GM18873 (cell line): ENCODE data around the gene FNDC10.
"Not testable (repeated sequence)": the region's sequence is repeated elsewhere in the genome, so short reads cannot be mapped to it uniquely, and the experiment has no call there.

Experiments used
- ATAC-seq: cut with Tn5 transposase; IDR thresholded peaks from one replicate; pipeline ENCODE4 v1.9.1; 2021; ENCODE audit warnings: mild to moderate bottlenecking, moderate library complexity, moderate number of reproducible peaks; ENCODE audit not compliant: unreplicated experiment, low FRiP score

FNDC10 gene

DNA sequence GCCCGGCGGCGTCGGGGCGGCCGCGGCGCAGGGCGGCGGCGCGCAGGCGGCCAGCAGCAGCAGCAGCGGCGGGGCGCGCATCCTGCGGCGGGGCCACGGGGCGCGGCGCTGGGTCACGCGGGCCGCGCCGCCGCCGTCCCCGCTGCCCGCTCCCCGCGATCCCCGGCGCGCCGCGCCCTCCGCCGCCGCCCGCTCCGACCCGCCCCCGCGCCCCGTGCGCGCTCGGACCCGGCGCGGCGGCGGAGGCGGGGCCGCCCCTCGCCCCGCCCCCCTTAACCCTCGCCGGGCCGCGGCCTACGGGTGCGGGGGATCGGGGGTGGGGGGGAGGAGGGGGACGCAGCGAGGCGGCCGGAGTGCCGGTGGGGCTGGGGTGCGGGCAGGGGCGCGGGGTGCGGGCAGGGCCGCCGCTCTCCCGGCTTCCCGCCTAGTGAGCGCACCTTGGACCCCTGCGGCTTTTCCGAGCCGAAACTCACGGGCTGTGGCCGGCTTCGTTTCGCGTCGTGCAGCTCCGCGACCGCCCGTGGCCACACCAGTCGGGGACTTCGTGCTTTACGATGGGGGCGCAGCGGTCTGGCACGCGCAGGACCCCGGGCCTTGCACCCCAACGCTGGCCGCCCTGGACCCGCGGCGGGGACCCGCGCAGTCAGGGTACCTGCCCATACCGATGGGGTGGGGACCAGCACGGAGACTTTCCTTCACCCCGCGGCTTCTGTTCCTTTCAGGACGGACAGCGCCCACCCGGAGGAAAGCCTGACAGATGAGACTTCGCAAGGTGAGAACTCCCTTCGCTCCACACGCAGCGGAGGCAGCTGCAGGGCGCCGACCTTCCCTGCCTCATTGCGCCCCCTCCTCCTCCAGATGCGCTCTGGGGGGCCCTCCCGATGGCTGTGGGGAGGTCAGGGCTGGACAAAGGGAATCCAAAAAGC lies at the start of gene FNDC10:
FNDC10 (minus strand) TSS at position 201 of the 926 bp plus-strand sequence; CDS start at position 81, 120 bp downstream.
- no peak for ATAC-seq

DNA sequence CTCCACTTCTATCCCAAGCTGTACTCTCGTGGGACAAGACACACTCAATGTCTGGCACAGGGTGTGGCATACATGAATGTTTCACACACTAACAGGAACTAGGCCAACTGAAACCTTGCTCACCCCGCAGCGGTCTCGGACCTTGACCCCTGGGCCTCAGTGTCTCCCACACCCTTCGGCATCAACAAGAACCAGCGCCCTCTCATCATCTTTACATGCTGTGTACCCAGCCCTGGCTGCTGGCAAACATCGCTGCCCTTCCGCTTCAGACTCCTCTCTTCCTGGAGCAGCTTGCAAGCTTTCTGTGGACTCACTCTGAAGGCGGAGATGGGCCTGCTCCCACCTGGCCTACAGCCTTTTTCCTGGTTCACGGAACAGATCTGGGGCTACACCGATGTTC lies 48.3 kb upstream of the FNDC10 start:
- ATAC-seq = not testable (repeated sequence)

DNA sequence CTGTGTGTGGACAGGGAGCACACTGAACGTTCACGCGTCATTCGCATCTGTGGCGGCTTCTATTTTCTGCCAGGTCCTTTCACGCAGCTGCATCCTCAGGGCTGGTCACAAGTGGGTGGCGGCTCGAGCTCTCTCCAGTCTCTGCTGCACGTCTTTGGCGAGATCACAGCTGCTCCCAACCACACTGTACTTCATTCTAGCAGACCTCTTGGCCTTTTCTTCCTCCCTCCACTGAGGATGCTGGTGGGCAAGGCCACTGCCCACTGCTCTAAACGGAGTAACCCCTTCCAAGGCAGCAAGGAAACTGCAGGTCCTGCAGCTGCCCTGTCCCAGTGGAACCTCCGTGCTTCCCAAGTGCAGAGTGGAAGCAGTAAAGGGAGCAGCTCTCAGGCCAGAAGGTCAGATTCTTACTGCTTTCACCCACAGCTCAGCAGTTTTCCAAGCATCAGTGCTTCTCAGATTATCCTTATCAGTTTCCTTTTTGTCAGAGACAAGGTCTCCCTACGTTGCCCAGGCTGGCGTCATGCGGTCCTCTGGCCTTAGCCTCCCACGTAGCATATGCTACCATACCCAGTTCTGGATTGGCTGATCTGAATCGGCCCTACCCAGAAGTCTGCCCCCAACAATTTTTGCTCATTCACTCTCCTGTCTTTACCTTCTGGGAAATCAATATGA lies 47.8 kb upstream of the FNDC10 start:
- ATAC-seq = not testable (repeated sequence)

DNA sequence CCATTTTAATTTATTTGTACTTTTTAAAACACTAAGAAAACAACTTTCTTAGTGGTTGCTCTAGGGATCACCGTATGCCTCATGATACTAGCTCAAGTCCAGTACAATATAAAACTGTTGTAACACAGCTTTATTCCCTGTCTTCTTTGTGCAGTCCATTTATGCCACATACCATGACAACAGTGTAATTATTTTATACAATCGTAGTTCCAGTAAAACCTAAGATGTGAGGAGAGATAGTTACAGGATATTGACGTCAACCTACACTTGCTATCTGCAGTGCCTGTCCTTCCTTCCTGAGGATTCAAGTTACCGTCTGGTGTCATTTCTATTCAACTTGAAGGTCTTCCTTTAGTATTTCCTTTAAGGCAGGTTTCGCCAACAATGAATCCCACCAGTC lies 46.4 kb upstream of the FNDC10 start:
- not testable (repeated sequence) for ATAC-seq

DNA sequence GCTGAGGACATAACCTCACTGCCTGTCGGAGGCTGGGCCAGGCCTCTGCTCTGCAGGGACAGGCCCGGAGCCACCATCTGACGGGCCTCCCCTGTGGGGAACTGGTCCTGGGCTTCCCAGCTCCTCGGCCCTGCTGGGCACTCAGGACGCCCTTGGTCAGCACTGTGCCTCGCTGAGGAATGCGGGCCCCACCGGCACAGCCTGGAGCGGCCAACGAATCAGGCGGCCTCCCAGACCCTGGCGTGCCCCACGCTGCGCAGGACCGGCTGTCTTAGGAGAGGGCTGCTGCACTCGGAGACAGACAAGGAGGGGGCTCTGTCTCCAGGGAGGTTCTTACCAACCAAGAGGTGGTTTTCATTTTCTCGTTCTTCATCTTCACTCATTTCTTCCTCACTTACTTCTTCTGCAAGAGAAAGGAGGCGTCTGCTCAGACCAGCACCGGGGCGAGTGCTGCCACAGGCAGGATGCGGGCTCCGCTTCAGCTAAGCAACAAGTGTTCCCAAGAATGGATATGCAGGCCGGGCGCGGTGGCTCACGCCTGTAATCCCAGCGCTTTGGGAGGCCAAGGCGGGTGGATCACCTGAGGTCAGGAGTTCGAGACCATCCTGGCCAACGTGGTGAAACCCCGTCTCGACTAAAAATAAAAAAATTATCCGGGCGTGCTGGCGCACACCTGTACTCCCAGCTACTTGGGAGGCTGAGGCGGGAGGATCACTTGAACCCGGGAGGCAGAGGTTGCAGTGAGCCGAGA lies 41.0 kb upstream of the FNDC10 start:
- ATAC-seq = not testable (repeated sequence)

DNA sequence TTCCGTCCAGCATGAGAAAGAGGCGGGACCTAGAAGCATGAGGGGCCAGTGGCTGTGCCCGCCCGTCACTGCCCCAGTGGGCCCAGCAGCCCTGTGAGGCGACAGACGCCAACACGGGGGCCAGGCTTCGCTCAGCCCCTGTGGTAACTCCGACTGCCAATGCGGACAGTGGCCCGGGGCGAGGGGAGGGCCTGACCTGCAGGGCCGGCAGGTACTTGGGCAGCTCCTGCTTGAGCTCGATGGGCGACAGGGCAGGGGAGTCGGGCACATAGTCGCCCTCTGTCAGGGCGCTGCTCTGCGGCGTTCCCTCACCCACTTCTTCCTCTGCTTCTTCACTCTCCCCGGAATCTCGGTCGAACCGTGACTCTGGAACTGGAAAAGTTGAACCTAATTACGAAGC lies 40.1 kb upstream of the FNDC10 start:
- not testable (repeated sequence) for ATAC-seq

DNA sequence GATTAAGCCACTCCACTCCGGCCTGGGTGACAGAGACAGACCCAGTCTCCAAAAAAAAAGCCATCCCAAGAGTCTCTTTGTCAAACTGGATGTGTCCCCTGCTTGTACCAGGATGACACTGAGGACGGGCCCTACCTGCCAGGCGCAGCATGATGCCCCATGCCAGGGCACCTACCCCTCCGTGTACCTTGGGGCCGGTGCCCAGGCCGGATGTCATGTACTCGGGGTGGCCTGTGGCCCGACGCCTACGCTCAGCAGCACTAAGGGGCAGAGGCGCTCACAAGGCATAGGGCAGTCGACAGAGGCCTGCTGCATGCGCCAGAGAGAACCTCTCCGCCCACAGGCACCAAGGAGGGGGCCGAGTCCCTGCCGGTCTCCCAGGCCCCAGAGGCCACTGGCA lies 39.4 kb upstream of the FNDC10 start:
- ATAC-seq = not testable (repeated sequence)

DNA sequence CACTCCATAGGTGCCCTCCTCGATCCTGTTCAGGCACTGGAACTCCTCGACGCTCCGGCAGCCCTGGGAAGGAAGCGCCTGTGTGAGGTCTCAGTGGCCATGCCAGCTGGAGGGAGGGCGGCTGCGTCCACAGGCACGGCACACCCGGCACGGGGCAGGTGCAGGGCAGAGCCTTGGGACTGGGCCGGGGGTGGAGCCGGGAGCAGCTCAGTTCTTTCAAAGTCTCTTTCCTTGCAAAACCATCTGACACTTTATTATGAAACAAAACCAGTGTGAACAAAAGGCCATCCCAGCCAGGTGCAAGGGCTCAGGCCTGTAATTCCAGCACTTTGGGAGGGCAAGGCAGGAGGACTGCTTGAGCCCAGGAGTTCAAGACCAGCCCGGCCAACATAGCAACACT lies 38.6 kb upstream of the FNDC10 start:
- not testable (repeated sequence) for ATAC-seq

DNA sequence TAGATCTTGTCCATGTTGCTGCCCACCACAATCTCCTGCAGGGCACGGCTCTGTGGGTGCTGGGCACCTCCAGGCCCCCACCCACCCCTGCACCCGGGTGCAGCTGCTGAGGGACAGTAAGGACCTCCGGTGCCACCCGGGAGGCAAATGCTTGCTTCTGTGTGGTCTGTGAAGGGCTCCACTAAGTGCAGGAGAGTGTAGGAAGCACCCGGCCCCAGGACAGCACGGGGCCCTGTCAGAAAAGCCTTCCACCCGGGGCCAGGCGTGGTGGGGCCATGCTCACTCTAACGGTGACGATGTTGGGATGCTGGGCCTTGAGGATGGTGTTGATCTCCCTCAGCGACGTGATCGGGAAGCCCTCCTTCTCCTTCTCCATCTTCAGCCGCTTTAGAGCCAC lies 37.5 kb upstream of the FNDC10 start:
- ATAC-seq = not testable (repeated sequence)

DNA sequence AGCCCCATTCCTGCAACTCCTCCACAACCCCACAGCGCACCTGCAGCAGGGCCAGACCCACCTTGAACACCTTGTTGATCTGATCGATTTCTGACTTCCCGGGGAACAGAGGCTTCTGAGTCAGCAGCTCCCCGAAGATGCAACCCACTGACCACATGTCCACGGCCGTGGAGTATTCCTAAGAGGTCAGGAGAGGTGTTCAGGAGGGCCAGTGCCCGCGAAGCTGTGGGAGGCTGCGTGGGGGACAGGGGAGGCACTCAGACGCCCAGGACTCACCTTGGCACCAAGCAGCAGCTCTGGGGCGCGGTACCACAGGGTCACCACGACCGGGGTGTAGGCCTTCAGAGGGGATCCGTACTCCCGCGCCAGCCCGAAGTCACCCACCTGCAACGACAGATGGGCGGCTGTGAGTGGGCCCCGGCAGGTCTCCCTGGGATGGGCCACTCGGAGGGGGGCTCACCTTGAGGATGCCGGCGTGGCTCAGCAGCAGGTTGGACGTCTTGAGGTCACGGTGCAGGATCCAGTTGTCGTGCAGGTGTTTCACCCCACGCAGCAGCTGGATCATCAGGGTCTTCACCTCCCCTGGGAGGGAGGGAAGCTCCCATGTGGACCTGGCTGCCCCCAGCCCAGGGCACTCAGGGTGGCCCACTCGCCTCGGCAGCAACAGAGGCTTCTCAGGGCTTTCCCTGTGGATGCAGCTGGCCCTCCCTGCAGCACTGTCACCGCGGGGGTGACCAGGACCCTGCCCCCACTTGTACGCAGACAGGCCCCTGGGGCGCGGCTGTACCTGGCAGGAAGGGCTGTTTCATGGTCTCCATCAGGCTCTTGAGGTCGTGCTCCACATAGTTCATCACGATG lies 36.9 kb upstream of the FNDC10 start:
- not testable (repeated sequence) for ATAC-seq

DNA sequence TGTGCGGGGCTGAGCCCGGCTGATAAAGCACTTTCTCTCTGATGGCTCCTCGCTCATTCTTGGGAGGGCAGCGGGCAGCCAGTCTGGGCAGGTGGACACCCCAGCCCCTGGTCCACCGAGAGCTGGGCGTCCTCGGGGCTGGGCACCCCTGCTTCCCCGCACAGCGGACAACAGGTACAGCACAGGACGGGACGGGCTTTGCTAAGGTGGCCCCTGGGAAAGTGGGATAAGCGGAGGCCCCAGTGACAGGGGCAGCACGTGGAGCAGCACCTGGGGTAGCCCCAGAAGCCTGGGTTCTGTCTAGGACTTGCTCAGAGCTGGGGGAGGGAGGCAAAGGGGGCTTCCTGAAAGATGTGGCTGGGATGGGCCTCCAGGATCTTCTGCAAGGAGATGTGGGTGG lies 34.7 kb upstream of the FNDC10 start:
- ATAC-seq = not testable (repeated sequence)

DNA sequence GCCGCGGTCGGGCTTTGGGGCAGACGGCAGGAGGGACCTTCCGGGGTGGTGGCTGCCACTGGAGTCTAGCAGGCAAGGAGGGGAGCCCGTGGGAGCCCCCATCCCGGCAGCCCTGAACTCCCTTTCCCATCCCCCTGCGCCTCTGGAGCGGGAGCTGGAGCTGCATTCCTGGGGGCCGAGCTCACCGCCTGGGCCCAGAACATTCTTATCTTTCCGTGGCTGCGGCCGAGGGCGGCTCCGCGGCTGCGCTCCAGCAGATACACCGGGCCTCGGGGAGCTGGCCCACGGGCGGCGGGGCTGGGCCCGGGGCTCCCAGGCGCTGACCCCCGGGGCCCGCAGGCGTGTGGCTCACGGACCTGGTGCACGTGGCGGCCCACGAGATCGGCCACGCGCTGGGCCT lies 33.5 kb upstream of the FNDC10 start:
- ATAC-seq = not testable (repeated sequence)

DNA sequence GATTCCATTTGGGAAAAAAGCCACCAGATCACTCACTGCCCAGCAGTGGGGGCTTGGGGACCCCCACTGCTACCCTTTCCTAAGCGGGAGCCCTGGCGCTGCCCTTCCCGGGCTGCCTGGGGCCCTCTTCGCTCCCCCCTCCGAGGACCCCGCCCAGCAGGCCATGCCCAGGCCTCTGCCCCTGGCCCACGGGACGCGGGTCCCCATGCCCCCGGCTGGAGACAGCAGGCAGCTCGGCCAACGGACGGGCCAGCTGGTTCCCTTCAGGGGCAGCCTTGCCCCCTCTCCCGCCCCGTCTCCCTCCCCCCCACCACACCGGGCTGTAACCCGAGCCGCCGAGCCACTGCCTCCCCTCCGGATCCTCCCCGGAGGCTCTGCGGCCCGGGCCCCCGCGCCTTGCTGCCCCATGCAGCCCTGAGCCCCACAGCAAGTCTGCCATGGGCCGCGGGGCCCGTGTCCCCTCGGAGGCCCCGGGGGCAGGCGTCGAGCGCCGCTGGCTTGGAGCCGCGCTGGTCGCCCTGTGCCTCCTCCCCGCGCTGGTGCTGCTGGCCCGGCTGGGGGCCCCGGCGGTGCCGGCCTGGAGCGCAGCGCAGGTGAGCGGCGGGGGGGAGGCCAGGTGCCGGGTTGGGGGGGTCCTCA lies 32.0 kb upstream of the FNDC10 start, which contains the start of gene MMP23B:
MMP23B (plus strand) TSS at position 392 of the 639 bp plus-strand sequence; CDS start at position 438, 46 bp downstream.
- no peak for ATAC-seq

DNA sequence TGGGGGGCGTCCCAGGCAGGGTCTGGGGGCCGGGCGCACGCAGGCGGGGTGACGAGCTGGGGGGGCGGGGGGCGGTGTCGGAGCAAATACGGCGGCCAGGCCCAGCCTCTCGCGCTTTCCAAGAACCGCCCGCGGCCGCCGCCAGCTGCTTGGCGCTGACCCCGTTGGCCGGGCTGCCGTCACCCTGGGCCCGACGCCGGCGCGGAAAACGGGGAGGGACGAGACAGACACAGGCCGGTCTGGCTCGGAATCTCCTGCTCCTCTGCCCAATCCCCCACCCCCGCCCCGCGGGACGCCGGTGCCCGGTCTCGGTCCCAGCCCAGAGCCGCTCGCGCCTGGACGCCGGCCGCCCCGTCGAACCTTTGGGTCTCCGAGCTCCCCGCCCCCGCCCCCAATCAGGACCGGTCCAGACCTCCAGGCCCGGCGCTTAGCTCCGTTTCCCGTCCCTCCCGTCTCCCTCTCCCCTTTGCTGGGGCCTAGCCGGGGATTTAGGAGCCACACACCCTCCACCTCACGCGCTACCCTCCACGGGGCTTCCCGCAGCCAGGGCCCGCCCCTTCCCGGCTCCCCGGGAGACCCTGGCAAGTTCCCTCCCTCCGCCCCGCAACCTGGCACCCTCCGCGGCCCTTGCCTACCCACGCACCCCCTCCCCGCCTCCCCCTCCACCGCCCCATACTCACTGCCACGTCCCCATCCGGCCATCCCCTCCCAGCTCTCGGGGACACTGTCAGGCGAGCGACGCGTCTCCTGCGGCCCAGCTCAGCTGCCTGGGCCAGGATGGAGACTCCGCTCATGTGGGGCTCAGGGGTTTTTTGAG lies 31.2 kb upstream of the FNDC10 start:
- no peak for ATAC-seq

DNA sequence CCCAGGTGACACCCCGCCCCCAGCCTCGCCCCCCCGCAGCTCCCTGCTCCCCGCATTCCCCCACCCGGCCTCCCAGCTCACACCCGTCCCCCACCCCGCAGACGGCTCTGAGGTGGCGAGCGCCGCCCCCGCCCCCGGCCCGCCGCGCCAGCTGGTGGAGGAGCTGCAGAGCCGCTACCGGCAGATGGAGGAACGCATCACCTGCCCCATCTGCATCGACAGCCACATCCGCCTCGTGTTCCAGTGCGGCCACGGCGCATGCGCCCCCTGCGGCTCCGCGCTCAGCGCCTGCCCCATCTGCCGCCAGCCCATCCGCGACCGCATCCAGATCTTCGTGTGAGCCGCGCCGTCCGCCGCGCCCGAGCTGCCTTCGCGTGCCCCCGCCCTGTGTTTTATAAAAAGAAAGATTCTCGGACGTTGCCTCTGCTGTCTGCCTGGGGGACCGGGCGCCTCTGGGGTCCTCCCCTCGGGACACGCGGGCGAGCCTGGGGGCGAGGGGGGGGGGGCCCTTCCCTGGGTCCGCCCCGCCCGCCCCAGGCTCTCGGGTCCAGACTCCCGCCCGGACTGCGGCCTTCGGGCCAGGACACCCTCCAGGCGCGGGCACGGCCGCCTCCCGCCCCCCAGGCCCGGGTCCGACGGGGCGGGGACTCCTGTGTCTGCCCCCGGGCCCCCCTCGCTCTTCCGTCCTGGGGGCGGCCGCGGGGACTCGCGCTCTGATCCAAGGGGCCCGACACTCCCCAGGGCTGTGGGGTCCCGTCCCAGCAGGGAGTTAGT lies 30.4 kb upstream of the FNDC10 start:
- ATAC-seq = peak; percentile 57

DNA sequence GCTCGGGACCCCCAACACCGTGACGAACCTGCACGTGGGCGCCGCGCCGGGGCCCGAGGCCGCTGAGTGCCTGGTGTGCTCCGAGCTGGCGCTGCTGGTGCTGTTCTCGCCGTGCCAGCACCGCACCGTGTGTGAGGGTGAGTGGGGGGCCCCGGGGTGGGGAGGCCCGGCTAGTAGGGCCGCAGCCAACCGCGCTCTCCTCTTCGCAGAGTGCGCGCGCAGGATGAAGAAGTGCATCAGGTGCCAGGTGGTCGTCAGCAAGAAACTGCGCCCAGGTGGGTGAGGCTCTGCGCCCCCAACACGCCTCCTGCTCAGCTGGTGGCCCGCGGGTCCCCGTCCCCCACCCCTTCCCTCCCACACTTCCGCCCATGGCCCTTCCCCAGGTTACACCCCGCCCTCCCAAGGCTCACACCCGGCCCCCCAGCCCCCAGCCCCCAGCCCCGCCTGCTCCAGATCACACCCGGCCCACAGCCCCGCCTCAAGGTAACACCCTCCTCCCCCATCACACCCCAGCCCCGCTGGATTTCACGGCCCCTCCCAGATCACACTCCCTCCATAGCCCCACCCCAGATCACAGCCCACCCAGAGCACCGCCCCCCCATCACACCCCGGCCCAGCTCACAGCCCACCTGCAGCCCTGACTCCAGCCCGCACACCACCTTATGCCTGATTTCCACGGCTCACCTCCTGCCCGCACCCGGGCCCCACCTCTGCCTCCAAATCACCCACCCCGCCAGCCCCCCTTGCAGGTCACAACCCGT lies 29.7 kb upstream of the FNDC10 start:
- ATAC-seq = no peak
